DND-41 (cell line): ENCODE measurements around the gene AKT3.

ENCODE experiments used
- ATAC-seq: fragments of 200-7000 bp; cut with Tn5 transposase; 3 replicates; pipeline ENCODE4 v1.9.1; 2021; ENCODE audit warnings: low read depth; ENCODE audit not compliant: insufficient read depth
- DNase-seq: peaks from one replicate; pipeline ENCODE4 v3.0.0-alpha.2; 2020
- H2AFZ ChIP-seq: 2 replicates; pipeline ENCODE4 v1.6.0; 2012; ENCODE audit warnings: low read depth, low read length
- H3K27ac ChIP-seq: 2 replicates; pipeline ENCODE4 v1.5.1; 2012; ENCODE audit warnings: low read length, inconsistent platforms
- H3K27me3 ChIP-seq: fragments of 200-600 bp; sonication (generic); 2 replicates; pipeline ENCODE4 v1.6.0; 2012; ENCODE audit warnings: low read length, mild to moderate bottlenecking, inconsistent platforms; ENCODE audit not compliant: insufficient read depth, poor library complexity
- H3K36me3 ChIP-seq: 2 replicates; pipeline ENCODE4 v1.5.1; 2012; ENCODE audit warnings: low read length, inconsistent platforms; ENCODE audit not compliant: insufficient read depth
- H3K4me1 ChIP-seq: 2 replicates; pipeline ENCODE4 v1.5.1; 2012; ENCODE audit warnings: mild to moderate bottlenecking, low read length; ENCODE audit not compliant: insufficient read depth
- H3K4me2 ChIP-seq: 2 replicates; pipeline ENCODE4 v1.6.0; 2012; ENCODE audit warnings: mild to moderate bottlenecking, moderate library complexity, low read length, inconsistent platforms; ENCODE audit not compliant: insufficient read depth
- H3K4me3 ChIP-seq, 2 experiments: fragments of 200-600 bp in 1 of 2; shearing (Covaris generic) in 1 of 2; 2 replicates each; pipeline ENCODE4 v1.5.1; 2012 to 2016; ENCODE audit warnings: inconsistent platforms in 2 of 2, low read length in 2 of 2, mild to moderate bottlenecking in 2 of 2, low read depth in 1 of 2, moderate library complexity in 1 of 2
- H3K79me2 ChIP-seq: 2 replicates; pipeline ENCODE4 v1.6.0; 2012; ENCODE audit warnings: low read length, inconsistent platforms; ENCODE audit not compliant: insufficient read depth
- H3K9ac ChIP-seq: 2 replicates; pipeline ENCODE4 v1.6.0; 2012; ENCODE audit warnings: low read depth, mild to moderate bottlenecking, inconsistent platforms, low read length, moderate library complexity
- H3K9me3 ChIP-seq: 2 replicates; pipeline ENCODE4 v1.5.1; 2012; ENCODE audit warnings: low read length, moderate library complexity, mild to moderate bottlenecking, inconsistent platforms; ENCODE audit not compliant: insufficient read depth, severe bottlenecking
- H4K20me1 ChIP-seq: 2 replicates; pipeline ENCODE4 v1.6.0; 2012; ENCODE audit warnings: low read length; ENCODE audit not compliant: insufficient read depth
- EZH2 ChIP-seq: IDR thresholded peaks from 3 replicates; pipeline ENCODE4 v1.6.1; 2012; ENCODE audit warnings: borderline replicate concordance, low read depth, mild to moderate bottlenecking, moderate library complexity, low read length, inconsistent platforms; ENCODE audit not compliant: severe bottlenecking
- TF ChIP-seq, protein P1 (sequence below): IDR thresholded peaks from 2 replicates; pipeline ENCODE4 v1.5.1; 2012; ENCODE audit warnings: borderline replicate concordance, low read length, moderate library complexity, mild to moderate bottlenecking; ENCODE audit not compliant: poor library complexity, severe bottlenecking; ENCODE audit errors: extremely low read depth

The AKT3 gene

DNA sequence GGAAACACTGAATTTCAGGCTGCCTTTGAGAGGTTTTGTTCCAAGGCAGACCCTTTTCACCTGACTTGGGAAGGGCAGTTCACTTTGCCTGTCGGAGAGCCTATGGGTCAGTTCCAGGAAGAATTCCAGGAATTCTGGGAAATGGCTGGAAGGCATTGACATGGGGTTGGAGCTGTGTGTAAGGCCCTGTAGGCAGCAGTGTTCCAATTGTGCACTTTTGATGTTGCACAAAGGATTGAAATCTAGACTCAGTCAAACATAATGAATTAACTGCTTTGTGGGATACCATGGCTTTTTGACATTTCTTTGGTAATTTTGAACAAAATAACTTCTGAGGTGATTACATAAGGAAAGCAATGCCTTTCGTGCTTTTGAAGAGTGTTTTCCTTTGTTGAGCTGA lies 409.6 kb downstream of the AKT3 start:
- DNase-seq, result no peak
- Histone ChIP-seq H3K36me3 (no peaks in the 10 kb centered on the region), H4K20me1 (no peaks in the 10 kb centered on the region), H3K4me2 (no peak overlapping the region), H3K27ac (no peak overlapping the region), H3K27me3 (no peaks in the 10 kb centered on the region), H3K4me1 (no peaks in the 10 kb centered on the region), H3K9me3 (no peaks in the 10 kb centered on the region), H3K9ac (no peak overlapping the region), H3K79me2 (no peaks in the 10 kb centered on the region), H3K4me3 (no peak overlapping the region), H2AFZ (no peak overlapping the region)
- TF ChIP-seq, protein P1, sequence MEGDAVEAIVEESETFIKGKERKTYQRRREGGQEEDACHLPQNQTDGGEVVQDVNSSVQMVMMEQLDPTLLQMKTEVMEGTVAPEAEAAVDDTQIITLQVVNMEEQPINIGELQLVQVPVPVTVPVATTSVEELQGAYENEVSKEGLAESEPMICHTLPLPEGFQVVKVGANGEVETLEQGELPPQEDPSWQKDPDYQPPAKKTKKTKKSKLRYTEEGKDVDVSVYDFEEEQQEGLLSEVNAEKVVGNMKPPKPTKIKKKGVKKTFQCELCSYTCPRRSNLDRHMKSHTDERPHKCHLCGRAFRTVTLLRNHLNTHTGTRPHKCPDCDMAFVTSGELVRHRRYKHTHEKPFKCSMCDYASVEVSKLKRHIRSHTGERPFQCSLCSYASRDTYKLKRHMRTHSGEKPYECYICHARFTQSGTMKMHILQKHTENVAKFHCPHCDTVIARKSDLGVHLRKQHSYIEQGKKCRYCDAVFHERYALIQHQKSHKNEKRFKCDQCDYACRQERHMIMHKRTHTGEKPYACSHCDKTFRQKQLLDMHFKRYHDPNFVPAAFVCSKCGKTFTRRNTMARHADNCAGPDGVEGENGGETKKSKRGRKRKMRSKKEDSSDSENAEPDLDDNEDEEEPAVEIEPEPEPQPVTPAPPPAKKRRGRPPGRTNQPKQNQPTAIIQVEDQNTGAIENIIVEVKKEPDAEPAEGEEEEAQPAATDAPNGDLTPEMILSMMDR, result no peak
- no peak for TF ChIP-seq EZH2
- ATAC-seq, result no peak

DNA sequence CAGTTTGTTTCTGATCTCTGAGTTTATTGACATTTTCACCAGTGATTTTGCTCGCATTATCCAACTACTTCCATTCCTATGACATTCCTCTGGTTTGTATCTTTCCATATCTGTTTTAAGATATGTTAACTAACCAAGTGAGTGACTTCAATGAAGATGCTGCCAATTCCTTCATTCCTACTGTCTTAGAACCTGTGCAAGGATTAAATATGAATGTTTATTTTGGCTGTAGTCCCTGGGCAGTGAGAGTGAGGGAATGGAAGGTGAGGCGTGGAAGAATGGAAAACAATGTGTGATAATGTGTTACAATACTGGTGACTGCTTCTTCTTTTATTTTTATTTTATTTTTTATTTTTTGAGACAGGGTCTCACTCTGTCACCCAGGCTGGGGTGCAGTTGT lies 411.2 kb downstream of the AKT3 start:
- Histone ChIP-seq H4K20me1 (no peaks in the 10 kb centered on the region), H3K4me3 (no peak overlapping the region), H3K27ac (no peak overlapping the region), H3K4me1 (no peaks in the 10 kb centered on the region), H2AFZ (no peak overlapping the region), H3K79me2 (no peaks in the 10 kb centered on the region), H3K4me2 (no peak overlapping the region), H3K36me3 (no peaks in the 10 kb centered on the region), H3K9ac (no peak overlapping the region), H3K27me3 (no peaks in the 10 kb centered on the region), H3K9me3 (no peaks in the 10 kb centered on the region)
- ATAC-seq (no peak), DNase-seq (no peak)
- TF ChIP-seq, protein P1, result no peak
- no peak for TF ChIP-seq EZH2
